ENCODE measurements around the gene TRPC4. TPM values are rescaled to one million over a fixed set of nuclear protein-coding genes. Genes with fewer than 3 reads are reported as not detected.

TRPC4 gene
- total RNA-seq, 2 experiments from 2014 or later: not detected

- TF ChIP-seq CTCF (IDR thresholded peaks at IDR 0.05): no peak
- Mint-ChIP-seq H3K36me3 (ENCODE audit: low read depth) (no peaks in the 10 kb centered on the region), H3K4me3 (no peak overlapping the region), H3K4me1 (ENCODE audit: low read depth) (no peaks in the 10 kb centered on the region), H3K27ac (no peak overlapping the region), H3K27me3 (no peaks in the 10 kb centered on the region), H3K9me3 (no peaks in the 10 kb centered on the region)
- DNase-seq: no peak
- H3K4me1 ChIP-seq (ENCODE audit: insufficient read depth, low read length): no peaks in the 10 kb centered on the region
- H3K27me3 ChIP-seq (ENCODE audit: control insufficient read depth in 1 of 2, insufficient read depth in 2 of 2, low read length in 2 of 2): no peaks in the 10 kb centered on the region
- ATAC-seq (ENCODE audit: poor library complexity): no peak
- H3K27ac ChIP-seq (ENCODE audit: low read depth in 1 of 2, low read length in 2 of 2): no peak overlapping the region
- no peak overlapping the region for H3K4me3 ChIP-seq (ENCODE audit: low read length)
- no peaks in the 10 kb centered on the region for H3K36me3 ChIP-seq (ENCODE audit: insufficient read depth, low read length)
- intact Hi-C loops (cut with DNase I, micrococcal nuclease): no loop called here
- ChIA-PET POLR2A (no interaction called here), CTCF (no interaction called here)
- H3K9me3 ChIP-seq (ENCODE audit: control insufficient read depth in 1 of 2, insufficient read depth in 1 of 2, low read length in 2 of 2): no peaks in the 10 kb centered on the region
Measured at GRCh38 chr13:37769545-37769944, 100.0 kb downstream of the TRPC4 start.

DNA sequence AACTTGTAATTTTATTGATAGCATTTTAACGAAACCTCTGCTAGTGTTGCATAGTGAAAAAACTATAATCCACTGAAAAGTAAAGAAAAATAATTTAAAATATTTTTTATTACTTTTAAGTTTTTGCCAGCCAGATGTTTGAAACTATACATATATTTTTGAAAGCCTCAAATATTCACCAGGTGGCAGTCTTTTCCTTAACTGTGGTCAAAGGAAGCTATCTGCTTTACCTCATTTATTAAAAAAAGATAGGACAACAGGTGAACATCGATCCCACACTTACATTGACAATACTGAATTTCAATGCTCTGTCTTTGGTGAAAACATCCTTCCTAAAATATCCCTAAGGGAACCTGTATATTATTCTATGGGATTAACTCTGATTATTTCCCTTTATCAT lies 100.5 kb downstream of the TRPC4 start:
- H3K27ac Mint-ChIP-seq: no peak overlapping the region
- ATAC-seq (ENCODE audit: poor library complexity) (no peak), DNase-seq (no peak)
- no peaks in the 10 kb centered on the region for H3K36me3 ChIP-seq (ENCODE audit: insufficient read depth, low read length)
- no peak overlapping the region for H3K27ac ChIP-seq (ENCODE audit: low read depth in 1 of 2, low read length in 2 of 2)
- no peaks in the 10 kb centered on the region for H3K4me1 ChIP-seq (ENCODE audit: insufficient read depth, low read length)
- no peak overlapping the region for H3K4me3 ChIP-seq (ENCODE audit: low read length)
- no peaks in the 10 kb centered on the region for H3K27me3 ChIP-seq (ENCODE audit: control insufficient read depth in 1 of 2, insufficient read depth in 2 of 2, low read length in 2 of 2)
- H3K9me3 Mint-ChIP-seq: no peaks in the 10 kb centered on the region
- H3K36me3 Mint-ChIP-seq (ENCODE audit: low read depth): no peaks in the 10 kb centered on the region
- H3K27me3 Mint-ChIP-seq: no peaks in the 10 kb centered on the region
- no peak for TF ChIP-seq CTCF (IDR thresholded peaks at IDR 0.05)
- ChIA-PET POLR2A (no interaction called here), CTCF (no interaction called here)
- intact Hi-C loops (cut with DNase I, micrococcal nuclease): no loop called here
- no peaks in the 10 kb centered on the region for H3K9me3 ChIP-seq (ENCODE audit: control insufficient read depth in 1 of 2, insufficient read depth in 1 of 2, low read length in 2 of 2)
- no peaks in the 10 kb centered on the region for H3K4me1 Mint-ChIP-seq (ENCODE audit: low read depth)
- H3K4me3 Mint-ChIP-seq: no peak overlapping the region

DNA sequence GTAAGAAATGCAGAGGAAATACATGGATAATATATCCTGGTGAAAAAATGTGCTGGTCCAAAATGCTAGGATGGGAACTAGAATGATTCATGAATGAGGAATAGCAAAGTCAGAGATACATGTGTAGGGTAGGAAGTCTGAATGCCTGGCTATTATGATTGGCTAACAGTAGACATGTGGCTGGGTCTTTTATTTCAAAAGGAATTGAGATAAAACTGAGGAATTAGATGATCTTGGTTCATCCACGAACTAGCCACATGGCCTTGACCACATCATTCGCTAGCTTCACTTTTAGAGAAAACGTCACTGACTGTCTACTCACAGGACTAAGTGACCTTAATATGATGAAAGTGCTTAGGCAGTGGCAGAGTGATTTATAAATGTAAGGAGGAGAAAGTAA lies 103.1 kb downstream of the TRPC4 start:
- DNase-seq (no peak), ATAC-seq (ENCODE audit: poor library complexity) (no peak)
- no peak overlapping the region for H3K4me3 ChIP-seq (ENCODE audit: low read length)
- Mint-ChIP-seq H3K4me1 (ENCODE audit: low read depth) (no peaks in the 10 kb centered on the region), H3K4me3 (no peak overlapping the region), H3K27me3 (no peaks in the 10 kb centered on the region), H3K9me3 (no peaks in the 10 kb centered on the region), H3K36me3 (ENCODE audit: low read depth) (no peaks in the 10 kb centered on the region), H3K27ac (no peak overlapping the region)
- TF ChIP-seq CTCF (IDR thresholded peaks at IDR 0.05): no peak
- H3K9me3 ChIP-seq (ENCODE audit: control insufficient read depth in 1 of 2, insufficient read depth in 1 of 2, low read length in 2 of 2): no peaks in the 10 kb centered on the region
- ChIA-PET POLR2A (no interaction called here), CTCF (no interaction called here)
- no peaks in the 10 kb centered on the region for H3K36me3 ChIP-seq (ENCODE audit: insufficient read depth, low read length)
- no peaks in the 10 kb centered on the region for H3K4me1 ChIP-seq (ENCODE audit: insufficient read depth, low read length)
- intact Hi-C loops (cut with DNase I, micrococcal nuclease): no loop called here
- H3K27ac ChIP-seq (ENCODE audit: low read depth in 1 of 2, low read length in 2 of 2): no peak overlapping the region
- H3K27me3 ChIP-seq (ENCODE audit: control insufficient read depth in 1 of 2, insufficient read depth in 2 of 2, low read length in 2 of 2): no peaks in the 10 kb centered on the region
